GM15510 (cell line): ENCODE measurements around the gene SPOUT1.

Experiments
- POLR2A ChIP-seq: IDR thresholded peaks from 3 replicates; pipeline ENCODE4 v1.6.1; 2011; ENCODE audit warnings: borderline replicate concordance; ENCODE audit not compliant: insufficient read length; ENCODE audit errors: extremely low read depth

Gene SPOUT1

DNA sequence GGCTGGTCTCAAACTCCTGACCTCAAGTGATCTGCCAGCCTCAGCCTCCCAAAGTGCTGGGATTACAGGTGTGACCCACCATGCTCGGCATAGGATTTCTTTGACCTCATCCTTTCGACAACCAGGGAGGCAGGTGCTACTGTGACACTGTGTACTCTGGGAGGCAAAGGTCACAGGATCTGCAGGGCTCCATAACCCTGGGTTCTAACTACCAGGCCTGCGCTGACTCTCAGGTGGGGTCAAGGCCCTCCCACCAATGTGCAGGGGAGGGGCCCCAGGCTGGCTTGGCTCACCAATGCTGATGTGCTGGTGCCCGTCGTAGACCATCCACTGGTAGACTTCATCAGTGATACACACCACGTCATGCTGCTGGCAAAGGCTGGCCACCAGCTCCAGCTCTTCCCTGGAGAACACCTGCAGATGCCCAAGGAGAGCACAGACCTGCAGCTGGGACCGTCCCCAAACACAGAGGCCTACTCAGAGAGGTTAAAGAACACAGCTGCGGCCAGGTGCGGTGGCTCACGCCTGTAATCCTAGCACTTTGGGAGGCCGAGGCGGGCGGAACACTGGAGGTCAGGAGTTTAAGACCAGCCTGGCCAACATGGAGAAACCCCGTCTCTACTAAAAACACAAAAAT, 7.0 kb upstream of the SPOUT1 start:
- no peak for TF ChIP-seq POLR2A

DNA sequence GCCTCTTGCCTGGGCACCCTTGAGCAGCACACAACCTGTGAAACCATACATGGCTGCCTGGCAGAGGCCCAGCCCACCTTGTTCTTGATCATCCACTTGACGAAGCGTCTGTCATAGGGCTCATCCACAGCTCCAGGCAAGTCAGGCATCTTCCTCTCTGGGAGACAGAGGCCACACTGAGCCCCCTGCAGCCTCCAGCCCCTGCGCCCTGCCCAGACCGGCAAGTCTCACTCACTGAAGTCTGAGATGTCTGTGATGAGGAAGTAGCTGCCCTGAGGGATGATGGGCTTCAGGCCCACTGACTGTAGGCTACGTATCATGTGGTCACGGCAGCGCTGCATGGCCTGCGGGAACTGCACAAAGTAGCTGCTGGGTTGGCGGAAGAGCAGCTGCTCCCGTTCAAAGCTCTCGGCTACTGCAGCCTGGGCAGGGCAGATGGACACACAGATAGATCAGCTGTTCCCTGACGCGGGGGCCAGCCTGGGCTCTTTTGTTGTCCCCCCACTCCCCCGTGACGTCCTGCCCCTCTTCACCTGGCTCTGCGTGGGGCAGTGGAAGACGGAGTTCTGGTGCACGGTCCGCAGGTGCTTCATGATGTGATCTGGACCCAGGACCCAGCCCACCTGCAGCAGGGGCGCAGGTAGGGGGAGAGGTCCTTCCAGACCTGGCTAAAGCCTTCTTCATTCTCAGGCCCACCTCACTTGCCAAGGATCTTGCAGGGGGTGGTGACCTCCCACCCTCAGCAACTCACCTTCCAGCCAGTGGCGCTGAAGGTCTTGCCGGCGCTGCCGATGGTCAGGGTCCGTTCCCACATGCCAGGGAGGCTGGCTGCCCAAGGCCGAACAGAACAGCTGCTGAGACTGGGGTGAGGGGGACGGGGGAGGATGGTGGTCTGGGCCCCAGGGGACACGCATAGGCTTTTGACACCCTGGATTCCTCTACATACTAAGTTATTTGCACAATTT, 5.9 kb upstream of the SPOUT1 start:
- TF ChIP-seq POLR2A = no peak

DNA sequence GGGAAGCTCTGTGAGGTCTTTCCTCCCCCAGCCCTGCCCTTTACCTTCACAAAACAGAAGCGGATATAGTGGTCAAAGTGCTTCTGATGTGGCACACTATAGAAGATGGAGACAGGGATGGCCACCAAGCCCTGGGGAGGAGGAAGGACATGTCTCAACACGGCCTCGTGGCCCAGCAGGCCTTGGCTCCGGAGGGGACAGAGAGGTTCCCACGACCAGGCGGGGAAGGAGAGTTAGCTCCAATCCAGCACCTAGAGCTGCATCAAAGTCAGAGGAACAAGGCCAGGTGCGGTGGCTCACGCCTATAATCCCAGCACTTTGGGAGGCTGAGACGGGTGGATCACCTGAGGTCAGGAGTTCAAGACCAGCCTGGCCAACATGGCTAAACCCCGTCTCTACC, 4.1 kb upstream of the SPOUT1 start:
- no peak for TF ChIP-seq POLR2A

DNA sequence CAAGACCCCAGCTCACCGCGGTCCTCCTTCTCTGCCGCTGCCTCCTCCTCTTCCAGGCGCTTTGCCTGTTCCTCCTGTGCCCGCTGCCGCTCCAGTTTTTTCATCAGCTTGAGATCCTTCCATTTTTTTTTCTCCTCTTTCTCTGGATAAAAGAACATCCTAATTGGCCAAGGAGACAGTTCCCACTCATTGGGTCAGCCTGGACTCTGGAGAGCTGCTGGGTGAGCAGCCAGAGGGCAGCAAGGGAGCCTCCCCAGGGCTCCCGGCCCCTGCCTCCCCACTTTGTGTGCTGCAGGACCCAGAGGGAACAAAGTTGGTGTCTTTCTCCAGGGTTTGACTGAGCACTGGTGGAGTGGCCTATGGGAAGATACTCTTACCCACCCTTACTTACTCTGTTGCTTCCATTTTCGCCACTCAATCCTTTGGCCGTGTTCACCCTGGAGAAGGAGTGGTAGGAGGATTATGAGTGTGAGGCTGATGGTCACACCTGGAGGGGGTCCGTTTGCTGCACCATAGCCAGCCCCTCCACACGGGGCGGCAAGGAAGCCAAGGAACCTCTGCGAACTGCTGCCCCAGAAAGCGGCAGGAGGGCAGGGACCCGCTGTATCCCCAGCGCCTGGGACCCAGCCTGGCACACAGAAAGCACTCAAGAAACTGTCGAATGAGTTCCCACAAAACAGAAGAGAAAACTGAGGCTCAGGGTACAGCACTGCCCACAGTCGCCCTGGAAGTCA, 708 bp downstream of the SPOUT1 start:
- no peak for TF ChIP-seq POLR2A

DNA sequence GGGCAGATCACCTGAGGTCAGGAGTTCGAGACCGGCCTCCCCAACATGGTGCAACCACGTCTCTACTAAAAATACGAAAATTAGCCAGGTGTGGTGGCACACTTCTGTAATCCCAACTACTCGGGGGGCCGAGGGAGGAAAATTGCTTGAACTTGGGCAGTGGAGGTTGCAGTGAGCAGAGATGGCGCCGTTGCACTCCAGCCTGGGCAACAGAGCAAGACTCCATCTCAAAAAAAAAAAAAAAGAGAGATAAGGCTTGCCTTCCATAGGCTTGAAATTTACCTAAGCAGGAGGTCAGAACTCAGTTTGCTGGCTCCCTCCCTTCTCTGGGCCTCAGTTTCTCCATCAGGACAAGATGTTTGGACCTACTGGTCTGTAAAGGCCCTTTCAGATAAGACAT, 1.3 kb downstream of the SPOUT1 start:
- no peak for TF ChIP-seq POLR2A

DNA sequence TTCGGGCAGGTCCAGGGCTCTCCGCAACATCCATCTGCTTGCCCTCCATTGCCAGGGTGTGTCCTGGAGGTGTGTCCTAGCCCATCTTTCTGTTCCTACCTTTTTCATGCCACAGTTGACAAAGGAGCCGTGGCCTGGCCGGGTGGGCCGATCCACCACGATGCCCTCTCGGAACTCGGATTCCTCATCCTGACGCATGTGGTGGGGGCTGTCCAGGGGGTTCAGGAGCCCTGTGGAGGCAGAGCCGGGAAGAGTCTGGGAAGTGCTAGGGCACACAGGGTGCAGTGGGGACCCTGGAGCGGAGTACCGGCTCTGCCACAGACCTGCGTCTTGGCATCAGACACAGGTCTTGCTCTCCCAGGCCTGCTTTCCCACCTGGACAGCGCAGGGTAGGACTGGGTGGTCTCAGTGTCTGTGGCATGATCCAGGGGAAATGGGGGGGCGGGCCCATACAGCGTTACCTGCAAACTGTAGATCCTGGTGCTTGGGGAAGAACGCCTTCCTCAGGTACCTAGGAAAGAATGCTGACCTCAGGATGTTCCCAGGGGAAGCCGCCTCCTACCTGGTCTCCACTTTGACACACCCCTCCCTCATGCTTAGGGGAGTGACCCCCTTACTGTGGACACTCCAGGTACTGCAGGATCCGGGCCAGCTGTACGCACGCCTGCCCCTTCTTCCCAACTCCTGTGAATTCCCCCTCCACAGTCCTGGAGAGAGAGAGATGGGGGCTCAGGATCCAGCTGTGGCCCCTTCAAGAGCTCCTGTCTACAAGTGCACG, 3.5 kb downstream of the SPOUT1 start:
- no peak for TF ChIP-seq POLR2A

DNA sequence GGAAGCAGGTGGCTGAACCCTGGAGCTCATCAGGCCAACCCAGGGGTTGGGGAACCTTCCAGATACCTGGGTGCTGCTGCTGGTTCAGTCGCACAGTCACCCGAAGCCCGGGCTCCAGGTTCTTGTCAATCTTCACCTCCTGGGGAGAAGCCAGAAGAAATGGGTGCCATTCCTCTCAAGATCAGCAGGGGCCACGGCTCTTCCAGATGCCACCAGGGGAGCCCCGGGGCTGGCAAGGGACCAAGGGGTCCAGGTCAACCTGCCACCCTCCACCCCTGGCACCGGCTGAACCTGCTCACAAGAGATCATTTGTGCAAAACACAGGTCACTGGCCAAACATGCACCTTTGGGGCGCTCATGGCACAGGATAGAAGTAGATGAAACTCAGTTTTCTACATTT, 4.7 kb downstream of the SPOUT1 start:
- TF ChIP-seq POLR2A = no peak

DNA sequence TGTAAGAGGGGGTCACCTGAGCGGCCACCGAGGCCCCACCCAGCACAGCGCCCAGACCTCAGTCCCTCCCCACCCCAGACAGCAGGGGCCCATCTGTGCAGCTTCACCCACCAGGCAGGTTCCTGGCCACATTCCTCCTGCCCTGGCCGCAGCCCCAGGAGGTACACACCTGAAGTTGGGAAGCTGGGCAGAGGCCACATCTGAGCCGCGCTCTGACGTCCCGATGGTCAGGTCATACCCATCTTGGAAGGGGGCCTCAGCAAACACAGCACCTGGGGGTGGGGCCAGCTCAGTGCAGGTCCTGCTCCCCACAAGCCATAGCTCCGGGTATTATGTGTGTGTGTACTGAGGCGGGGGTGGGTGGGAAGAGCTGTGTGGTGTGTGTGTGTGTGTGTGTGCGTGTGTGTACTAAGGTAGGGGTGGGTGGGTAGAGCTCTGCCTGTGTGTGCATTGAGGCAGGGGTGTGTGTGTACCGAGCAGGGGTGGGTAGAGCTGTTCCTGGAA, 5.6 kb downstream of the SPOUT1 start:
- no peak for TF ChIP-seq POLR2A

DNA sequence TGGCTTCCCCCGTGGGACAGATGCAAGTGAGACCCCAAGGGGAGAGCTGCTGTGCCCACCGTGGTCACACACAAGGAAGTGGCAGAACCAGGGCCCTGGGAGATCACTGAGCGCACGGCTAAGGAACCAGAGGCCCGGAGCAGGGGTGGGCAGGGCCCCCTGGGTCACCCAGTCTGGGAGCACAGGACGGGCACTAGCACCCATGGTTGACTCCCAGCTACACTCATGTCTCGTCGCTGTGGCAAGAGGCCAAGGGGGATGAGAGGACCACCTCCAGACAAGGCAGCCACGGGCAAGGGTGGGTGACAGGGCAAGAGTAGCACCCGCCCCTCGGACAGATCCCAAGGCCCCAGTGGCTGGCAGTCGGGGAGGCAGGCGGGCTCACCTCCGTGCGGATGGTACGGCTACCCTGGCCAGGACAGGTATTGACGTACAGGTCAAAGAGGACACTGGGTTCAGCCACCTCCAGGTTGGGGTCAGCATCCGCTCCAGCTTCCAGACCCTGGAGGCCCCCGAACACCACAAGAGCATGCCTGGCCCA, 6.2 kb downstream of the SPOUT1 start:
- no peak for TF ChIP-seq POLR2A

DNA sequence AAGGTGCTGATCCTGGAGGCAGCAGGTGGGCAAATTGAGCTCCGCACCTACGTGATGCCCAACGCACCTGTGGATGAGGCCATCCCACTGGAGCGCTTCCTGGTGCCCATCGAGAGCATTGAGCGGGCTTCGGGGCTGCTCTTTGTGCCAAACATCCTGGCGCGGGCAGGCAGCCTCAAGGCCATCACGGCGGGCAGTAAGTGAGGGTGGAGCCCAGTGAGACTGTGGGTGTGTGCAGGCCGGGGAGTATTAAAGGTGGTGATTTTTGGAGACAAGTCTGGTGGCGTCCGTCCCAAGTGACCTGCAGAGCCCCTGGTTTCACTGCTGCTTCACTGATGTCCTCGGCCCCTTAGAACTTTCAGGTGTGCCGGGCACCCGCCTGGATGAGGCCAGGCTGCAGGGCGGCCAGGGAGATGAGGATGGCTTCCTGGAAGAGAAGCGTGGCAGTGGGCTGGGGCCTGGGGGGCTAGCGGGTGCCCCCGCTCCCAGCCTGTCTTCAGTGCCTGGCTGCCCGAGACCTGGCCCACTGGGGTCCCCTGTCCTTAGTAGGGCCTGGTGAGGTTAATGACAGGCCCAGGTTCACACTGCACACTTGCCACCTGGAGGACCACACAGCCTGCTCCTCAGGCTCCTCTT, 7.1 kb downstream of the SPOUT1 start:
- no peak for TF ChIP-seq POLR2A

DNA sequence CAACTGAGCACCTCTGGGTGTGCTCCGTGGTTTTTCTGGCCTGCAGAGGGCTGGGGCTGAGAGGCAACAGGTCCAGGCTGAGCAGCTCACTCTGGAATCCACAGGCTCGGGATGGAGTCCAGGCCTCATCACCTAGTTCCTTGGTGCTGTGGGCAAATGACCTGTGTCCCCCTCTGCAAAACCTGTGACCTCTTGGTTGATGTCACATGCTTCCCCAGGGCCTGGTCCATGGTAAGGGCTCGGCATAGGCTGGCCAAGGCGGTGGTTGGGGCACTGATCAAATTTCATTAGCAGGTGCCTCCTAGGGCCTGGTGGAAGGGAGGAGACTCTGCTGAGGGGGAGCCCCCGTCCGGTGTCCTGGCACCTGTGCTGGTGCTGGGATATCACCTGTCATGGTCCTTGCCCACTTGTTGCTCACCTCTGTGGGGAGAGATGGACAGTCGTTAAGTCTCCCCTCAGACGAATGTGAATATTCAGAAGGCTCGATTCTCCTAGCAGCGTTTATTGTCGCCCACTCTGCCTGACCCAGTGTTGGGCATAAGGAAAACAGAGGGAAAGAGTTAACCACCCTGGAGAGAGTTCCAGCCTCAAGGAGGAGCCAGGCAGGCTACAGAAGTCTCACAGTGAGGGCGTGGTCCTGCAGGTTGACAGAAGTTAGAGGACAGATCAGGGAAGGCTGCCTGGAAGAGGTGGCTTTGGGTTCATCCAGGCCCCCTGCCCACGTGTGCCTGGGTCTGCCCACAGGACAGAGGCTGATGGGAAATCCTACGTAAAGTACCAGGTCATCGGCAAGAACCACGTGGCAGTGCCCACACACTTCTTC, 7.8 kb downstream of the SPOUT1 start:
- no peak for TF ChIP-seq POLR2A

DNA sequence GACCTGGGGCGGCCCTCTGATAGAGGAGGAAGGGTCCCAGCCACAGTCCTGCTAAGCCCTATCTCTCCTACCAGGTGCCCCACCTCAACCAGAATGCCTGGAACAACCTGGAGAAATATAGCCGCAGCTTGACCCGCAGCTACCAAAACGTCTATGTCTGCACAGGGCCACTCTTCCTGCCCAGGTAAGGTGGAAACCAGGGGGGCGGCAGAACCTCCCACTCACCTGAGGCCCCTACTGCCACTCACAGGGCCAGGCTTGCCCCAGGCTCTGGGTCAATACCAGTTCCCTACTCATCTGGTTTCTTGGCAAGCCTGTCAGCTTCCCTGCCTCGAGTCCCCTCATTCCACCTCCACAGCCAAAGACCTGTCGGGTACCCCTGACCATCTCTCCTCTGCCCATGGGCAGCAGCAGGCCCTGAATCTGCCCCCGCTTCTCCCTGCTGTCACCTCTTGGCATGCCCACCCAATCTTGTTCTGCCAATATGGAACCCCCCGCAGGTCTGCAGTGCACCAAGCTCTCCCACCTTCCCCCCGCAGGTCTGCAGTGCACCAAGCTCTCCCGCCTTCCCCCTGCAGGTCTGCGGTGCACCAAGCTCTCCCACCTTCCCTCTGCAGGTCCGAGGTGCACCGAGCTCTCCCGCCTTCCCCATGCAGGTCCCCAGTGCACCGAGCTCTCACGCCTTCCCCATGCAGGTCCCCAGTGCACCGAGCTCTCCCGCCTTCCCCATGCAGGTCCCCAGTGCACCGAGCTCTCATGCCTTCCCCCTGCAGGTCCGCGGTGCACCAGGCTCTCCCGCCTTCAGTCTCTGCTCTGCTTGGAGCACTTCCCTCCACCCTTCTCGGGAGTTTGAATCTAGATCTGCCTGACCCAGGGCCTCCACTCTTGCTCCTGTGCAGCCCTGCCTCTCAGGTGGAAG, 8.7 kb downstream of the SPOUT1 start:
- no peak for TF ChIP-seq POLR2A
